ENCODE measurements around the gene PRR30.

PRR30 gene

GRCh38 chr2:27097341-27097740, 41.9 kb downstream of the PRR30 start:
- DNase-seq (ENCODE audit: low read depth in 3 of 3) = no peak

- DNase-seq (ENCODE audit: low read depth in 3 of 3) = no peak
These were observed 42.4 kb downstream of the PRR30 start for GRCh38 chr2:27096748-27097297.

- DNase-seq (ENCODE audit: low read depth in 3 of 3) = peak in 1 of 3 experiments; percentile 46
These were observed 43.2 kb downstream of the PRR30 start for GRCh38 chr2:27095745-27096651.

GRCh38 chr2:27095427-27095744, 43.8 kb downstream of the PRR30 start:
- no peak for DNase-seq (ENCODE audit: low read depth in 3 of 3)

GRCh38 chr2:27094353-27094984, 44.7 kb downstream of the PRR30 start:
- DNase-seq (ENCODE audit: low read depth in 3 of 3) = no peak

- no peak for DNase-seq (ENCODE audit: low read depth in 3 of 3)
These were observed 45.5 kb downstream of the PRR30 start for GRCh38 chr2:27093430-27094352.

GRCh38 chr2:27092696-27093429, 46.3 kb downstream of the PRR30 start:
- DNase-seq (ENCODE audit: low read depth in 3 of 3) = no peak

- no peak for DNase-seq (ENCODE audit: low read depth in 3 of 3)
These were observed 47.2 kb downstream of the PRR30 start for GRCh38 chr2:27091746-27092695.

- DNase-seq (ENCODE audit: low read depth in 3 of 3) = no peak
These were observed 49.9 kb downstream of the PRR30 start for GRCh38 chr2:27089111-27089954.

GRCh38 chr2:27088634-27089033, 50.6 kb downstream of the PRR30 start:
- no peak for DNase-seq (ENCODE audit: low read depth in 3 of 3)

GRCh38 chr2:27087823-27088410, 51.3 kb downstream of the PRR30 start:
- no peak for DNase-seq (ENCODE audit: low read depth in 3 of 3)

Measured in stimulated activated CD4-positive, alpha-beta T cell treated with anti-CD3 and anti-CD28 coated beads, TNF-alpha, amount 100 ng/mL, for 24 hours (primary cell).